Naive thymus-derived CD8-positive, alpha-beta T cell (primary cell): ENCODE results near the gene SLC27A5. TPM values are rescaled to one million over a fixed set of nuclear protein-coding genes. Genes with fewer than 3 reads are reported as not detected.
"Not testable (repeated sequence)": the region's sequence is repeated elsewhere in the genome, so short reads cannot be mapped to it uniquely, and the experiment has no call there.

ENCODE experiments used
- ATAC-seq, 2 donors: fragments of 150-1000 bp; cut with Tn5 transposase in 1 of 2; sonication (Bioruptor Pico), chemical (Tn5 transposase) in 1 of 2; 1 replicate in 1 of 2; 2 replicates in 1 of 2; pipeline ENCODE4 v1.10.0; 2021; ENCODE audit warnings: mild to moderate bottlenecking in 2 of 2, moderate library complexity in 2 of 2
- POLR2A ChIA-PET: fragments of 350-600 bp; sonication (Branson Sonifier 250); formaldehyde crosslinking; loops from one replicate; lab custom pipeline; 2021; ENCODE audit warnings: antibody characterized with exemption; lab: Charles Lee
- DNase-seq, 10 donors: peaks; one replicate each; pipeline versions ENCODE4 v3.0.0 to v3.0.0-alpha.2; 2020 to 2022
- H3K27ac Mint-ChIP-seq, 10 donors: one replicate each; pipeline ENCODE4 v1.8.0; 2020 to 2022; ENCODE audit warnings: mild to moderate bottlenecking in 10 of 10, mixed read lengths in 10 of 10, moderate library complexity in 4 of 10, inconsistent platforms in 1 of 10
- H3K27me3 Mint-ChIP-seq, 5 donors: one replicate each; pipeline ENCODE4 v1.8.0; 2021 to 2022; ENCODE audit warnings: mixed read lengths in 5 of 5
- H3K36me3 Mint-ChIP-seq, 3 donors: one replicate each; pipeline ENCODE4 v1.8.0; 2020 to 2022; ENCODE audit warnings: mixed read lengths in 3 of 3, mild to moderate bottlenecking in 2 of 3, inconsistent platforms in 1 of 3
- H3K4me1 Mint-ChIP-seq, 4 donors: one replicate each; pipeline ENCODE4 v1.8.0; 2021 to 2022; ENCODE audit warnings: mixed read lengths in 4 of 4
- H3K4me3 Mint-ChIP-seq, 10 donors: one replicate each; pipeline ENCODE4 v1.8.0; 2020 to 2022; ENCODE audit warnings: mild to moderate bottlenecking in 10 of 10, mixed read lengths in 10 of 10, moderate library complexity in 6 of 10, inconsistent platforms in 1 of 10
- H3K9me3 Mint-ChIP-seq, 9 donors: one replicate each; pipeline ENCODE4 v1.8.0; 2020 to 2022; ENCODE audit warnings: mixed read lengths in 9 of 9, mild to moderate bottlenecking in 3 of 9, inconsistent platforms in 1 of 9, moderate library complexity in 1 of 9
- polyA plus RNA-seq, 3 donors: library from polyadenylated mRNA; unstranded; fragments of 300-500 nt; fragmentation: Illumina TruSeq; gene quantifications; one replicate each; pipeline ENCODE4 v1.2.3, GENCODE V29; 2021
- total RNA-seq, 8 experiments: library from RNA in 2 of 8; stranded (reverse) in 2 of 8; gene quantifications; one replicate each; pipeline ENCODE4 v1.2.3 and lab custom pipeline; 2021 to 2026

SLC27A5 gene
- total and polyA plus RNA-seq, 5 experiments from 2014 or later, result 16.6 to 39.2 (median 24.5) TPM

DNA sequence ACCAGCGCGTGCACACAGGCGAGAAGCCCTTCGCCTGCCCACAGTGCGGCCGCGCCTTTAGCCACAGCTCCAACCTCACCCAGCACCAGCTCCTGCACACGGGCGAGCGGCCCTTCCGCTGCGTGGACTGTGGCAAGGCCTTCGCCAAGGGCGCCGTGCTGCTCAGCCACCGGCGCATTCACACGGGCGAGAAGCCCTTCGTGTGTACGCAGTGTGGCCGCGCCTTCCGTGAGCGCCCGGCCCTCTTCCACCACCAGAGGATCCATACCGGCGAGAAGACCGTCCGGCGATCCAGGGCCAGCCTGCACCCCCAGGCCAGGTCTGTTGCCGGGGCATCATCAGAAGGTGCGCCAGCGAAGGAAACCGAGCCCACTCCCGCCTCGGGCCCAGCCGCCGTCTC is 40.1 kb downstream of the SLC27A5 start:
- Mint-ChIP-seq H3K27me3 (no peaks in the 10 kb centered on the region), H3K4me3 (no peak overlapping the region), H3K27ac (no peak overlapping the region), H3K4me1 (peaks cover 16 to 39% (median 25%) of the 10 kb centered on the region in 4 donors), H3K36me3 (peaks cover 0 to 25% (median 3%) of the 10 kb centered on the region in 3 donors), H3K9me3 (no peaks in the 10 kb centered on the region)
- no peak for ATAC-seq
- POLR2A ChIA-PET, result interaction anchor here (0.6 kb wide), 1 partner anchor 13 kb away, joined by 3 read pairs; no protein-coding TSS in a partner anchor
- DNase-seq, result no peak

DNA sequence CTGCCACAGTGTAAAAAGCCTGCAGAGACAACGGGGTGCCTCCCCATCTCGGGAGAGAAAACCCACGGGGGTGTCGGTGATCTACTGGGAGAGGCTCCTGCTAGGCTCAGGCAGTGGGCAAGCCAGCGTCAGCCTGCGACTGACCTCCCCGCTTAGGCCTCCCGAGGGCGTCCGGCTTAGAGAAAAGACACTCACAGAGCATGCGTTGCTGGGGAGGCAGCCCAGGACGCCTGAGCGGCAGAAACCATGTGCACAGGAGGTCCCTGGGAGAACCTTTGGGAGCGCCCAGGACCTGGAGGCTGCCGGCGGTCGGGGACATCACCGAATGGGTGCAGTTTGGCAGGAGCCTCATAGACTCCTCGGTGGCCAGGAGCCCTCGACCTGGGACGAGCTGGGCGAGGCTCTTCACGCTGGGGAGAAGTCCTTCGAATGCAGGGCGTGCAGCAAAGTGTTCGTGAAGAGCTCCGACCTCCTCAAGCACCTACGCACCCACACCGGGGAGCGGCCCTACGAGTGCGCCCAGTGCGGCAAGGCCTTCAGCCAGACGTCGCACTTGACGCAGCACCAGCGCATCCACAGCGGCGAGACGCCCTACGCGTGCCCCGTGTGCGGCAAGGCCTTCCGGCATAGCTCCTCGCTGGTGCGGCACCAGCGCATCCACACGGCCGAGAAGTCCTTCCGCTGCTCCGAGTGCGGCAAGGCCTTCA is 40.8 kb downstream of the SLC27A5 start:
- not testable (repeated sequence) for H3K27me3 Mint-ChIP-seq, H3K4me3 Mint-ChIP-seq, H3K9me3 Mint-ChIP-seq, DNase-seq, ATAC-seq
- POLR2A ChIA-PET, result interaction anchor here (0.6 to 1.4 kb wide), 2 partner anchors 13 to 31 kb away, joined by 3 to 4 read pairs; partner anchors contain the start of gene ZNF132
- peaks cover 15 to 41% (median 27%) of the 10 kb centered on the region in 4 donors for H3K4me1 Mint-ChIP-seq
- peak overlapping the region in 2 of 10 donors; percentile 34 to 52 for H3K27ac Mint-ChIP-seq
- H3K36me3 Mint-ChIP-seq, result peaks cover 0 to 25% (median 3%) of the 10 kb centered on the region in 3 donors

DNA sequence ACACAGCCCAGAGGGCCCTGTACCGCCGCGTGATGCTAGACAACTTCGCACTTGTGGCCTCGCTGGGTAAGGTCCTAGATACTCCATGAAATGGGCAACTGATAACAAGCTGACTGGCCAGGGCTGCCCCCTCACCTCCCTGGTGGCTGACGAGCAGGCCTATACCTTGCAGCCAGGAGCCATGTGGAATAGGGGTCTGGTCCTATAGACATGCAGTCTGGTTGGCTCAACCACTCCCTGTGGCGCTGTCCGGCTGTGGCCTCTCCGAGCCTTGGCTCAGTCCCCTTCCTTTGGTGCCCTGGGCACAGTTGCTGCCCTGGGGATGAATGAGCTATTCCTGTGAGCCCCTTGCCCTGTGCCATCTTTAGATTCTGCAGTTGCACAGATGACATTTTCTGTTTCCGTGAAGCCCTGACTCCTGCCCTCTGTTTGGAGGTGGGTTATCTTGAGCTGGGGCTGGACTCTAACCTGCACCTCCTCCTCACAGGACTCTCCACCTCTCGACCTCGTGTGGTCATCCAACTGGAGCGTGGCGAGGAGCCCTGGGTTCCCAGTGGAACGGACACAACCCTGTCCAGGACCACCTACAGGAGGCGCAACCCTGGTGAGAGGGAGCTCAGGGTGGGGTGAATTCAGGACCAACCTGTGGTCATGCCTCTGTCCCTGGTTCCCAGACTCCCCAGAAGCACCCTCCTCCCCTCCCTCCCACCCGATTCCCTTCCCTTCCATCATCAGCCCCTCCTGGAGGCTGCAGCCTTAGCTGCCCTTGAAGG is 42.4 kb downstream of the SLC27A5 start:
- H3K4me3 Mint-ChIP-seq, result peak overlapping the region in 8 of 10 donors; percentile 25 to 91 (median 86)
- no peak for ATAC-seq
- peak overlapping the region in 5 of 10 donors; percentile 43 to 71 (median 66) for H3K27ac Mint-ChIP-seq
- no peaks in the 10 kb centered on the region for H3K27me3 Mint-ChIP-seq
- peaks cover 10 to 31% (median 24%) of the 10 kb centered on the region in 4 donors for H3K4me1 Mint-ChIP-seq
- H3K9me3 Mint-ChIP-seq, result no peaks in the 10 kb centered on the region
- POLR2A ChIA-PET, result interaction anchor here (1.4 kb wide), 3 partner anchors 30 to 286 kb away, joined by 3 to 5 read pairs (median 4); partner anchors contain the start of genes ZNF132 and ZNF274
- no peak for DNase-seq
- peaks cover 0 to 25% (median 3%) of the 10 kb centered on the region in 3 donors for H3K36me3 Mint-ChIP-seq

DNA sequence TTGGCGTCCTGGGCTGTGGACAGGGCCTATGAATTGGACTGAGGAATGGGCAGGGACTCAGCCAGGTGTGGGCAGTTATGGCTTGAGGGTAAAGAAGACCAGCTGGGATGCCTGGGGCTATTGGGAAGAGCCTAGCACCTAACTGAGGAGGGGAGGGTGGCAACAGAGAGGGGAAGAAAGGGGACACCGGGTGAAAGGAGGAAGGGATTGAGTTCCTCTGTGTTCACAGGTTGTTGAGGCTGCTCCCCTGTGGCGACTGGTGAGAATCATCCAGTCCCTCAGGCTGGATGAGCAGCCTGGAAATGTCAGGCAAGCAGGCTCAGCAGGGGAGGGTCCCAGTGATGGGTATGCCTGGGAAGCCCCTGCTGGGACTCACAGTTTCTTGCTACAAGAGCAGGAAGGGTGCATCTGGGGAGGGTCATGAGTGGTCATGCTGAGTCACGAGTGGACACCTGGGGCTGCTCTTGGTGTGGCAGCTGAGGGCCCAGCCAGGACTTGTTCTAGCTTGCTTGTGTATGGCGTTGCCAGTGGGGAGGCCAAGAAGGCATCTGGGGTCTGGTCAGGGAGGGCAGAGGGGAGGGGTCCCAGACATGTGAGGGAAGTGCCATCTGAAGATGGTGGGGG is 43.5 kb downstream of the SLC27A5 start:
- peak overlapping the region; percentile 26 to 99 (median 76) for H3K27ac Mint-ChIP-seq
- no peaks in the 10 kb centered on the region for H3K27me3 Mint-ChIP-seq
- no peaks in the 10 kb centered on the region for H3K9me3 Mint-ChIP-seq
- ATAC-seq, result no peak
- POLR2A ChIA-PET, result interaction anchor here (0.5 to 1.4 kb wide), 2 partner anchors 77 to 285 kb away, joined by 4 to 5 read pairs; partner anchors contain the start of gene ZNF274
- peak overlapping the region; percentile 68 to 91 (median 86) for H3K4me3 Mint-ChIP-seq
- DNase-seq, result no peak
- H3K36me3 Mint-ChIP-seq, result peaks cover 0 to 25% (median 3%) of the 10 kb centered on the region in 3 donors
- peaks cover 10 to 28% (median 23%) of the 10 kb centered on the region in 4 donors for H3K4me1 Mint-ChIP-seq

DNA sequence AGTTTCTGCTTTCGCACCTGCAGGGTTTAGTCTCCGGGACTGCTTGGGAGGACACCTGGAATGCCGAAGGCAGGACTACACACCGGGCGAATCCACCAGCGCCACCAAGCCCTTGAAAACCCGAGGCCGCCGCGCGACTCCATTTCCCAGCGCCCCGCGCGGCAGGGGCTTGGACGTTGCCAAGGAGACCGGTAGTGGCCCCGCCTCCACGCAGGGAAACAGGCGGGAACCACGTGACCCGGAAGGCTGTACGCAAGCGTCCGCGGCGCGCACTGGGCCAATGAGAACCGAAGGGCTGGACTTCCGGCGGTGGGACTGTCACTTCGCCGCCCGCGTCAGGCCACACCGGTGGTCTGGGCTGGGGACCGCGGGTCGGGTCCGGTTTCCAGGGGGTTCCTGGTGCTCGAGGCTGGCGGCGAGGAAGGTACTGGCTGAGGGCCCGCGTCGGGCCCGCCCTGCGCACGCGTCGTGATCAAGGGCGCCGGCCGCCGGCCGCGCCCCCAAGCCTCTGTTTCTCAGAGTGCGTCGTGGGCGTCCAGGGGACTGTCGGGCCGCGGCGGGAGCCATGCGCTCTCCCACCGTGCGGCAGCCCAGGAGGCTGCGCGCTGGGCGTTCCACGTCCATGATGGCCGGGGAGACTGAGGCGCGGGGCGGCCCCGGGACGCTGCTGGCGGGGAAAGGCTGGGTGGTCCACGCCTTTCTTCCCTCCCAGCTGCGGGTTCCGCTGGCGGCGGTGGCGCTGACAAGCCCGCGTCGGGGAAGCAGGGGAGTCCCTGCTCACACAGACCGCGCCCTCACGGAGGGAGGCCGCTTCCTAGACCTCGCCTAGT is 44.8 kb downstream of the SLC27A5 start, which contains the start of gene ZNF324:
ZNF324 (plus strand) TSS at position 321 of the 830 bp plus-strand sequence. CDS start 2,106 bp downstream, outside the sequence.
- H3K27me3 Mint-ChIP-seq, result no peaks in the 10 kb centered on the region
- H3K27ac Mint-ChIP-seq, result peak within 1 kb of the TSS in 9 of 10 donors; percentile 67 to 99 (median 92)
- H3K36me3 Mint-ChIP-seq, result peaks cover 0 to 12% (median 3%) of the 10 kb centered on the region in 3 donors
- H3K4me1 Mint-ChIP-seq, result peaks cover 10 to 28% (median 23%) of the 10 kb centered on the region in 4 donors
- ATAC-seq (peak; percentile 85 to 95), DNase-seq (peak; percentile 93 to 98 (median 96))
- peak within 1 kb of the TSS; percentile 78 to 92 (median 87) for H3K4me3 Mint-ChIP-seq
- no peaks in the 10 kb centered on the region for H3K9me3 Mint-ChIP-seq
- POLR2A ChIA-PET, result interaction anchor here (0.5 to 1.9 kb wide), 3 partner anchors 9 to 107 kb away, joined by 3 to 6 read pairs (median 3); partner anchors contain the start of genes ZNF324B and ZNF446

DNA sequence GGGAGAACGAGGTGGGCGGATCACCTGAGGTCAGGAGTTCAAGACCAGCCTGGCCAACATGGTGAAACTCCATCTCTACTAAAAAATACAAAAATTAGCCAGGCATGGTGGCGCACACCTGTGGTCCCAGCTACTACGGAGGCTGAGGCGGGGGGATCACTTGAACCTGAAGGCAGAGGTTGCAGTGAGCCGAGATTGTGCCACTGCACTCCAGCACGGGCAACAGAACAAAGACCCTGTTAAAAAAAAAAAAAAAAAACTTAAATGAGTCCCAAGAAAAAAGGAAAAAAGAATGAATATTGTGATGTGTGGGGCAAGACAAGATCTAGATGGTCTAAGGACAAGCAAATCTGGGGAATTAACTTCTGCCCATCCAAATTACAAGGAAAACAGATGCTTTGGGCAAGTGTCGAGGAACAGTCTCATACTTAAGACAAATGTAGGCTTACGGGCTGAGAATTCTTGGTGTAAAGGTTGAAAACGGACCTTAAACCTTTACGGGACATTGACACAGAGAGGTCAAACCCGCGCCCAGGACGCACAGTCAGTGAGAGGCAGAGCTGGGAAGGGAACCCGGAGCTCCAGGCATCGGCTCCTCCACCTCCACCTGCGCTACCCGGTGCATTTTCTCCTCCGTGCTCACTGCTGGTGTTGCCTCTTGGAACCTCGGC is 45.6 kb downstream of the SLC27A5 start:
- Mint-ChIP-seq H3K27me3 (no peaks in the 10 kb centered on the region), H3K36me3 (peaks cover 0 to 9% (median 3%) of the 10 kb centered on the region in 3 donors), H3K4me3 (peak overlapping the region; percentile 76 to 92 (median 87)), H3K4me1 (peaks cover 10 to 28% (median 23%) of the 10 kb centered on the region in 4 donors), H3K27ac (peak overlapping the region in 9 of 10 donors; percentile 67 to 99 (median 92)), H3K9me3 (no peaks in the 10 kb centered on the region)
- peak in 1 of 10 donors; percentile 24 for DNase-seq
- ATAC-seq, result peak; percentile 17 to 36
- POLR2A ChIA-PET, result interaction anchor here (0.5 to 1.9 kb wide), 6 partner anchors 9 to 401 kb away, joined by 3 to 6 read pairs (median 4); partner anchors contain the start of genes ZNF274, ZNF324B and ZNF446

GRCh38 chr19:58460039-58460438 is 51.8 kb downstream of the SLC27A5 start:
- no peaks in the 10 kb centered on the region for H3K9me3 Mint-ChIP-seq
- DNase-seq (no peak), ATAC-seq (no peak)
- H3K4me3 Mint-ChIP-seq, result no peak overlapping the region
- no peaks in the 10 kb centered on the region for H3K27me3 Mint-ChIP-seq
- H3K4me1 Mint-ChIP-seq, result no peaks in the 10 kb centered on the region
- no peak overlapping the region for H3K27ac Mint-ChIP-seq
- H3K36me3 Mint-ChIP-seq, result peaks cover 0 to 9% (median 6%) of the 10 kb centered on the region in 3 donors
- POLR2A ChIA-PET, result no interaction called here

GRCh38 chr19:58456111-58456510 is 55.7 kb downstream of the SLC27A5 start:
- peaks cover 0 to 2% (median 0%) of the 10 kb centered on the region in 5 donors for H3K27me3 Mint-ChIP-seq
- H3K27ac Mint-ChIP-seq, result no peak overlapping the region
- H3K9me3 Mint-ChIP-seq, result peaks cover 0 to 2% (median 0%) of the 10 kb centered on the region in 9 donors
- DNase-seq (no peak), ATAC-seq (no peak)
- H3K36me3 Mint-ChIP-seq, result peaks cover 0 to 15% (median 6%) of the 10 kb centered on the region in 3 donors
- POLR2A ChIA-PET, result no interaction called here
- peaks cover 11 to 20% (median 16%) of the 10 kb centered on the region in 4 donors for H3K4me1 Mint-ChIP-seq
- H3K4me3 Mint-ChIP-seq, result peak overlapping the region in 1 of 10 donors; percentile 56

- H3K27ac Mint-ChIP-seq, result no peak overlapping the region
- no peak for ATAC-seq
- H3K4me1 Mint-ChIP-seq, result peaks cover 17 to 28% (median 21%) of the 10 kb centered on the region in 4 donors
- H3K9me3 Mint-ChIP-seq, result peaks cover 0 to 2% (median 0%) of the 10 kb centered on the region in 9 donors
- H3K27me3 Mint-ChIP-seq, result peaks cover 0 to 3% (median 0%) of the 10 kb centered on the region in 5 donors
- no peak overlapping the region for H3K4me3 Mint-ChIP-seq
- no peak for DNase-seq
- POLR2A ChIA-PET, result interaction anchor here (1.1 kb wide), 1 partner anchor 11 kb away, joined by 3 read pairs; no protein-coding TSS in a partner anchor
- H3K36me3 Mint-ChIP-seq, result peaks cover 0 to 13% (median 6%) of the 10 kb centered on the region in 3 donors
Measured at GRCh38 chr19:58455306-58455705, 56.5 kb downstream of the SLC27A5 start.

DNA sequence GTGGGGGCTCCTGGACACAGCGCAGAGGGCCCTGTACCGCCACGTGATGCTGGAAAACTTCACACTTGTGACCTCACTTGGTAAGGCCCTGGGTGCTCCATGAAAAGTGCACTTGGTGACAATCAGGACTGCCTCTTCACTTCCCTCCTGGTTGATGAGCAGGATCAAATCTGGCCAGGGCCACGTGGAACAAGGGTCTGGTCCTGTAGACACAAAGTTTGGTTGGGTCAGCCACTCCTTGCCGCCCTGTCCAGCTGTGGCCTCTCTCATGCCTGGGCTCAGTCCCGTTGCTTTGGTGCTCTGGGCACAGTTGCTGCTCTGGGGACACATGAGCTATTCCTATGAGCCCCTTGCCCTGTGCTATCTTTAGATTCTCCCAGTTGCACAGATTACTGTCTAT is 58.0 kb downstream of the SLC27A5 start:
- peaks cover 0 to 5% (median 2%) of the 10 kb centered on the region in 5 donors for H3K27me3 Mint-ChIP-seq
- peak overlapping the region in 6 of 10 donors; percentile 14 to 83 (median 44) for H3K4me3 Mint-ChIP-seq
- POLR2A ChIA-PET, result interaction anchor here (0.8 kb wide), 1 partner anchor 11 kb away, joined by 3 read pairs; no protein-coding TSS in a partner anchor
- DNase-seq (no peak), ATAC-seq (no peak)
- peaks cover 17 to 29% (median 21%) of the 10 kb centered on the region in 4 donors for H3K4me1 Mint-ChIP-seq
- peaks cover 0 to 4% (median 0%) of the 10 kb centered on the region in 9 donors for H3K9me3 Mint-ChIP-seq
- peak overlapping the region in 2 of 10 donors; percentile 14 to 27 for H3K27ac Mint-ChIP-seq
- H3K36me3 Mint-ChIP-seq, result peaks cover 0 to 13% (median 6%) of the 10 kb centered on the region in 3 donors
